Thyroid gland (tissue), 4 donors: ENCODE data around the gene WASHC4. TPM values are rescaled to one million over a fixed set of nuclear protein-coding genes. Genes with fewer than 3 reads are reported as not detected.
A peak's percentile ranks its signal among the peaks of the same experiment; 100 is the strongest.

ENCODE experiments used
- DNase-seq, 2 donors: peaks; one replicate each; pipeline ENCODE4 v3.0.0-alpha.2; 2019
- H3K27ac ChIP-seq, 3 donors: fragments of 200-600 bp; sonication (generic); 1 replicate in 2 of 3; 2 replicates in 1 of 3; pipeline ENCODE4 v1.5.1; 2016 to 2019; ENCODE audit warnings: mild to moderate bottlenecking in 1 of 3, moderate library complexity in 1 of 3
- H3K27me3 ChIP-seq: fragments of 200-600 bp; sonication (generic); one replicate; pipeline ENCODE4 v1.5.1; 2019
- H3K36me3 ChIP-seq, 2 donors: fragments of 200-600 bp; sonication (generic); one replicate each; pipeline ENCODE4 v1.5.1; 2016 to 2019
- H3K4me1 ChIP-seq, 2 donors: fragments of 200-600 bp; sonication (generic); one replicate each; pipeline ENCODE4 v1.5.1; 2017 to 2019
- H3K4me3 ChIP-seq, 3 donors: fragments of 200-600 bp; sonication (generic); replicated peaks in 1 of 3; 1 replicate in 2 of 3; 2 replicates in 1 of 3; pipeline ENCODE4 v1.5.1; 2016; ENCODE audit warnings: mild to moderate bottlenecking in 1 of 3
- H3K9me3 ChIP-seq: fragments of 200-600 bp; sonication (generic); one replicate; pipeline ENCODE4 v1.5.1; 2017
- CTCF ChIP-seq, 6 experiments: fragments of 200-600 bp in 3 of 6; fragments of 450-650 bp in 3 of 6; sonication (generic) in 3 of 6; IDR thresholded peaks; one replicate each; pipeline ENCODE4 v1.5.1; 2016 to 2019; ENCODE audit warnings: antibody characterized with exemption in 6 of 6, mild to moderate bottlenecking in 2 of 6, inconsistent platforms in 1 of 6, moderate library complexity in 1 of 6
- POLR2A ChIP-seq, 2 donors: fragments of 450-650 bp; IDR thresholded peaks; one replicate each; pipeline ENCODE4 v1.6.1; 2017; ENCODE audit warnings: antibody characterized with exemption in 2 of 2, mild to moderate bottlenecking in 2 of 2, moderate library complexity in 1 of 2
- WGBS, 2 donors: methylation state at CpG; one replicate each; pipeline ENCODE4 v1.1.5; 2017; 5-methylcytosine and 5-hydroxymethylcytosine counted together
- intact Hi-C: fragments of 100-400 bp; cut with DNase I; formaldehyde crosslinking; loops from one replicate; pipeline ENCODE4 v1.15.1; 2023
- total RNA-seq, 4 donors: library from RNA; depleted of rRNA; stranded (reverse); fragments of >200 nt; gene quantifications; one replicate each; pipeline ENCODE4 v1.2.3, GENCODE V29; 2016

Gene WASHC4
- total RNA-seq, 4 donors from 2014 or later, result 64.3 to 111 (median 81.0) TPM

DNA sequence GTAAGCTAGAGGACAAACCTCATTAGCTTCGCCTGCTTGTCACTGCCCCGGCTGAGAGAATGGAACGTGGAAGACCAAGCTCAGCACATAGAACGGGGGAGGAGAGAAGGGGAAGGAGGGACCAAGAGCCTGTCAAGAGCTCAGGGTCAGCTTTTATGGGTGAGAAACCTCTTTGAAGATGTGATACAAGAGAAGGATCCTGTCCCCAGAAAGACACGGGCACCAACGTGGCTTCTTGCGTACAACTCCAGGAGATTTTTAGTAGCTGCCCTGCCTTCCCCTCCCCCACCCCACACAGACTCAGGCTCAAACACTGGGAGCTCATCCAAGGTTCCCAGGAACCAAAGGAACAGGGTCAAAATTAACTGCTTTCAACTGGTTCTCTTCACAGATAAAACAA lies 93.8 kb downstream of the WASHC4 start:
- no peak overlapping the region for H3K27ac ChIP-seq
- TF ChIP-seq CTCF (IDR thresholded peaks at IDR 0.05), result no peak
- intact Hi-C loops, result no loop called here
- H3K4me1 ChIP-seq, result no peaks in the 10 kb centered on the region
- peaks cover 23 to 31% of the 10 kb centered on the region in 2 donors for H3K36me3 ChIP-seq
- no peaks in the 10 kb centered on the region for H3K27me3 ChIP-seq
- H3K9me3 ChIP-seq, result no peaks in the 10 kb centered on the region
- peak in 1 of 2 donors; percentile 9 for DNase-seq
- H3K4me3 ChIP-seq, result no peak overlapping the region
- 80 to 83% methylated on average over 7 of the region's 7 CpGs for WGBS, 2 donors

DNA sequence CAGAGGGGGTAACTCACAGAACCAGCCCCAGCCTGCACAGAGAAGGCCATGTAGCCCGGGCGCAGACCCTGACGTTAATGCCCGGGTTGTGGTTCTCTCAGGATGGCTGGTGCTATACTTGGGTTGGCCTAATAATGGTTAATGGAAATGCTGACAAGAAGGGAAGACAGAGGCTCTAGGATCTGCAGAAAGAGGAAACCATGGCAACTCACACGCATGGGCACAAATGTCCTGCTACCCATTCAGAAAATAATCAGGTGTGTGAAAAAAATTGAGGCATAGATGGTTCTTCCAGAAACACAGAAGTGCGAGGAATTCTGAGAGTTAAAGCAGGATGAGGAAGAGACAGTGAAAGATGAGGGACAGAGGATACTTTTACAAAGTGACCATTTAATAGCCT lies 94.7 kb downstream of the WASHC4 start:
- DNase-seq, result no peak

GRCh38 chr12:105204127-105204526 lies 96.6 kb downstream of the WASHC4 start:
- intact Hi-C loops, result no loop called here
- no peaks in the 10 kb centered on the region for H3K27me3 ChIP-seq
- no peak overlapping the region for H3K4me3 ChIP-seq
- H3K4me1 ChIP-seq, result no peaks in the 10 kb centered on the region
- WGBS, 2 donors, result 96% methylated on average over 8 of the region's 8 CpGs
- peaks cover 34 to 41% of the 10 kb centered on the region in 2 donors for H3K36me3 ChIP-seq
- TF ChIP-seq POLR2A (IDR thresholded peaks at IDR 0.05) (no peak), CTCF (IDR thresholded peaks at IDR 0.05) (no peak)
- H3K9me3 ChIP-seq, result no peaks in the 10 kb centered on the region
- no peak overlapping the region for H3K27ac ChIP-seq
- DNase-seq, result no peak

More for the DNA sequence above, 94.7 kb downstream of the WASHC4 start:
- H3K4me3 ChIP-seq, result no peak overlapping the region
- H3K27ac ChIP-seq, result no peak overlapping the region
- peaks cover 31 to 39% of the 10 kb centered on the region in 2 donors for H3K36me3 ChIP-seq
- no peaks in the 10 kb centered on the region for H3K27me3 ChIP-seq
- TF ChIP-seq POLR2A (IDR thresholded peaks at IDR 0.05) (no peak), CTCF (IDR thresholded peaks at IDR 0.05) (no peak)
- intact Hi-C loops, result no loop called here
- WGBS, 2 donors, result 95 to 98% methylated on average over 6 of the region's 6 CpGs
- H3K4me1 ChIP-seq, result no peaks in the 10 kb centered on the region
- H3K9me3 ChIP-seq, result no peaks in the 10 kb centered on the region

DNA sequence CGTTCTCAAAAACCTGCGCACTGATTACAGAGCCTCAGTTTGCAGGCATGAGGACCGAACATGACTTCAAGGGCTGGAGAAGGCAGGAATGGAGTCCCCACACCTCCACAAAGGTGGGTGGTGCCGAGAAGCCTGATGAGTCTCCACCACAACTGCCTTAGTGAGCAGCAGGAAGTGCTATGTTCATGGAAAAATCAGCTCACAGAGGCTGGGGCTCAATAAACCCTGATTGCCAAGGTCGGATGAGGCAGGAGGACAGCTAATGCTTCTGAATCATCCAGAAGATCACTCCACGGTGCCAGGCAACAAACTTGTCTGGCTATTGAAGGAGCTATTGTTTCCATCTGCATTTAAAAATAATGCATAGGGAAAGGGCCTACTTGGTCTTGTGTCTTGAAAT lies 97.4 kb downstream of the WASHC4 start:
- intact Hi-C loops, result no loop called here
- peaks cover 34 to 41% of the 10 kb centered on the region in 2 donors for H3K36me3 ChIP-seq

More for the DNA sequence above, 97.4 kb downstream of the WASHC4 start:
- no peak for DNase-seq
- no peaks in the 10 kb centered on the region for H3K9me3 ChIP-seq
- H3K4me3 ChIP-seq, result no peak overlapping the region
- no peak overlapping the region for H3K27ac ChIP-seq
- 85 to 87% methylated on average over 6 of the region's 6 CpGs for WGBS, 2 donors
- H3K4me1 ChIP-seq, result no peaks in the 10 kb centered on the region
- TF ChIP-seq CTCF (IDR thresholded peaks at IDR 0.05) (no peak), POLR2A (IDR thresholded peaks at IDR 0.05) (no peak)
- H3K27me3 ChIP-seq, result no peaks in the 10 kb centered on the region
